Peyer's patch (tissue), 4 donors: ENCODE results near the gene SPATA7.

Experiments
- POLR2A ChIP-seq, 2 donors: fragments of 450-650 bp; IDR thresholded peaks; one replicate each; pipeline ENCODE4 v1.5.1; 2017; ENCODE audit warnings: antibody characterized with exemption in 2 of 2, mild to moderate bottlenecking in 2 of 2, moderate library complexity in 2 of 2
- TF ChIP-seq, protein P1 (sequence below), 6 experiments: fragments of 450-650 bp in 4 of 6; fragments of 200-600 bp in 2 of 6; sonication (generic) in 1 of 6; IDR thresholded peaks; one replicate each; pipeline ENCODE4 v1.5.1; 2017 to 2019; ENCODE audit warnings: antibody characterized with exemption in 6 of 6, mild to moderate bottlenecking in 3 of 6, moderate library complexity in 1 of 6

GRCh38 chr14:88477513-88478250 is 92.2 kb downstream of the SPATA7 start:
- TF ChIP-seq, protein P1, sequence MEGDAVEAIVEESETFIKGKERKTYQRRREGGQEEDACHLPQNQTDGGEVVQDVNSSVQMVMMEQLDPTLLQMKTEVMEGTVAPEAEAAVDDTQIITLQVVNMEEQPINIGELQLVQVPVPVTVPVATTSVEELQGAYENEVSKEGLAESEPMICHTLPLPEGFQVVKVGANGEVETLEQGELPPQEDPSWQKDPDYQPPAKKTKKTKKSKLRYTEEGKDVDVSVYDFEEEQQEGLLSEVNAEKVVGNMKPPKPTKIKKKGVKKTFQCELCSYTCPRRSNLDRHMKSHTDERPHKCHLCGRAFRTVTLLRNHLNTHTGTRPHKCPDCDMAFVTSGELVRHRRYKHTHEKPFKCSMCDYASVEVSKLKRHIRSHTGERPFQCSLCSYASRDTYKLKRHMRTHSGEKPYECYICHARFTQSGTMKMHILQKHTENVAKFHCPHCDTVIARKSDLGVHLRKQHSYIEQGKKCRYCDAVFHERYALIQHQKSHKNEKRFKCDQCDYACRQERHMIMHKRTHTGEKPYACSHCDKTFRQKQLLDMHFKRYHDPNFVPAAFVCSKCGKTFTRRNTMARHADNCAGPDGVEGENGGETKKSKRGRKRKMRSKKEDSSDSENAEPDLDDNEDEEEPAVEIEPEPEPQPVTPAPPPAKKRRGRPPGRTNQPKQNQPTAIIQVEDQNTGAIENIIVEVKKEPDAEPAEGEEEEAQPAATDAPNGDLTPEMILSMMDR (IDR thresholded peaks at IDR 0.05): no peak
- no peak for TF ChIP-seq POLR2A (IDR thresholded peaks at IDR 0.05)
